H1 (cell line): ENCODE results near the gene NCK1. TPM values are rescaled to one million over a fixed set of nuclear protein-coding genes. Genes with fewer than 3 reads are reported as not detected.

Source experiments
- CTCF ChIA-PET: fragments of 300-600 bp; sonication (Branson Sonifier 250); formaldehyde crosslinking; loops from one replicate; lab custom pipeline; 2021; ENCODE audit not compliant: partially characterized antibody; lab: Charles Lee
- POLR2A ChIA-PET: fragments of 300-600 bp; sonication (Branson Sonifier 250); formaldehyde crosslinking; loops from one replicate; lab custom pipeline; 2021; ENCODE audit warnings: inconsistent platforms; ENCODE audit not compliant: partially characterized antibody; lab: Charles Lee
- DNase-seq, 2 experiments: peaks; one replicate each; pipeline versions ENCODE4 v3.0.0 to v3.0.0-alpha.2; 2010 to 2022; ENCODE audit warnings: low spot score in 2 of 2, low read depth in 1 of 2, mixed read lengths in 1 of 2
- FAIRE-seq: peaks from 2 replicates; lab custom pipeline; 2011; peaks lifted over from hg19 to GRCh38; lab: Jason Lieb, UNC
- H2AFZ ChIP-seq: 2 replicates; pipeline ENCODE4 v1.8.1; 2012; ENCODE audit warnings: low read length, inconsistent platforms
- H2AK5ac ChIP-seq: 2 replicates; pipeline ENCODE4 v1.6.1; 2013; ENCODE audit warnings: low read depth, low read length
- H2BK120ac ChIP-seq: replicated peaks from 2 replicates; pipeline ENCODE3; 2013; ENCODE audit warnings: low read depth, low read length, inconsistent platforms
- H2BK12ac ChIP-seq: 2 replicates; pipeline ENCODE4 v1.6.1; 2013; ENCODE audit warnings: low read depth, low read length
- H2BK15ac ChIP-seq: 2 replicates; pipeline ENCODE4 v1.6.1; 2013; ENCODE audit warnings: low read length
- H2BK20ac ChIP-seq: 2 replicates; pipeline ENCODE4 v1.6.1; 2013; ENCODE audit warnings: low read length
- H2BK5ac ChIP-seq: 2 replicates; pipeline ENCODE4 v1.6.1; 2013; ENCODE audit warnings: low read depth, low read length
- H3K14ac ChIP-seq: 2 replicates; pipeline ENCODE4 v1.6.1; 2013; ENCODE audit warnings: inconsistent platforms; ENCODE audit not compliant: insufficient read length
- H3K18ac ChIP-seq: 2 replicates; pipeline ENCODE4 v1.6.1; 2013; ENCODE audit warnings: low read length; ENCODE audit errors: extremely low read depth
- H3K23ac ChIP-seq: 2 replicates; pipeline ENCODE4 v1.6.1; 2013; ENCODE audit warnings: inconsistent platforms; ENCODE audit not compliant: insufficient read length
- H3K23me2 ChIP-seq: 2 replicates; pipeline ENCODE4 v1.6.1; 2013; ENCODE audit warnings: low read depth, low read length
- H3K27ac ChIP-seq: 2 replicates; pipeline ENCODE4 v1.6.1; 2011; ENCODE audit warnings: low read depth, low read length, inconsistent platforms
- H3K27me3 ChIP-seq, 4 experiments: replicated peaks in 1 of 4; 1 replicate in 1 of 4; 2 replicates in 3 of 4; pipeline versions ENCODE4 v1.6.1 to v1.8.1; 2011 to 2013; ENCODE audit warnings: low read length in 3 of 4, mild to moderate bottlenecking in 3 of 4, inconsistent platforms in 2 of 4, mixed read lengths in 2 of 4, moderate library complexity in 1 of 4; ENCODE audit not compliant: control insufficient read depth in 3 of 4, insufficient read depth in 3 of 4; ENCODE audit errors: extremely low read depth in 1 of 4
- H3K36me3 ChIP-seq, 4 experiments: 2 replicates each; pipeline versions ENCODE4 v1.6.1 to v1.8.1; 2011 to 2013; ENCODE audit warnings: mild to moderate bottlenecking in 4 of 4, low read length in 3 of 4, moderate library complexity in 2 of 4, control low read depth in 1 of 4, inconsistent platforms in 1 of 4; ENCODE audit not compliant: insufficient read depth in 4 of 4, control insufficient read depth in 2 of 4
- H3K4ac ChIP-seq: replicated peaks from 2 replicates; pipeline ENCODE3; 2013; ENCODE audit warnings: low read length, low read depth, mixed read lengths, inconsistent platforms; ENCODE audit not compliant: insufficient read length
- H3K4me1 ChIP-seq, 4 experiments: replicated peaks in 1 of 4; 1 replicate in 1 of 4; 2 replicates in 3 of 4; pipeline versions ENCODE4 v1.6.1 to v1.8.1; 2011 to 2013; ENCODE audit warnings: low read length in 3 of 4, inconsistent platforms in 2 of 4, mixed read lengths in 1 of 4; ENCODE audit not compliant: insufficient read depth in 4 of 4, control insufficient read depth in 3 of 4
- H3K4me2 ChIP-seq, 2 experiments: 2 replicates each; pipeline versions ENCODE4 v1.6.1 to v1.8.1; 2011 to 2013; ENCODE audit warnings: low read depth in 2 of 2, low read length in 2 of 2, control low read depth in 1 of 2, inconsistent platforms in 1 of 2, mild to moderate bottlenecking in 1 of 2; ENCODE audit not compliant: insufficient read depth in 1 of 2
- H3K4me3 ChIP-seq, 4 experiments: fragments of 200-600, 300-600 bp in 1 of 4; sonication (generic), shearing (Covaris generic), sonication (Bioruptor Twin) in 1 of 4; 2 replicates each; pipeline versions ENCODE4 v1.5.1 to v1.8.1; 2011 to 2016; ENCODE audit warnings: low read length in 4 of 4, low read depth in 3 of 4, control low read depth in 2 of 4, inconsistent platforms in 2 of 4, mild to moderate bottlenecking in 2 of 4, mixed read lengths in 1 of 4, moderate library complexity in 1 of 4; ENCODE audit not compliant: insufficient read depth in 2 of 4; ENCODE audit errors: extremely low read depth in 1 of 4
- H3K56ac ChIP-seq: replicated peaks from 2 replicates; pipeline ENCODE3; 2013; ENCODE audit warnings: low read depth, mild to moderate bottlenecking, mixed read lengths, low read length, inconsistent platforms; ENCODE audit not compliant: insufficient read length
- H3K79me1 ChIP-seq: 2 replicates; pipeline ENCODE4 v1.6.1; 2013; ENCODE audit warnings: low read depth, low read length, control low read depth
- H3K79me2 ChIP-seq, 2 experiments: 2 replicates each; pipeline versions ENCODE4 v1.6.1 to v1.8.1; 2012 to 2013; ENCODE audit warnings: low read length in 2 of 2, mild to moderate bottlenecking in 2 of 2, inconsistent platforms in 1 of 2; ENCODE audit not compliant: insufficient read depth in 2 of 2, control insufficient read depth in 1 of 2
- H3K9ac ChIP-seq, 4 experiments: replicated peaks in 1 of 4; 1 replicate in 1 of 4; 2 replicates in 3 of 4; pipeline versions ENCODE4 v1.6.1 to v1.8.1; 2011 to 2013; ENCODE audit warnings: low read depth in 3 of 4, low read length in 3 of 4, control low read depth in 2 of 4, mild to moderate bottlenecking in 2 of 4, moderate library complexity in 2 of 4, inconsistent platforms in 1 of 4; ENCODE audit errors: extremely low read depth in 1 of 4
- H3K9me3 ChIP-seq, 2 experiments: 2 replicates each; pipeline versions ENCODE4 v1.6.1 to v1.8.1; 2012 to 2013; ENCODE audit warnings: mild to moderate bottlenecking in 2 of 2, moderate library complexity in 2 of 2, control low read depth in 1 of 2, inconsistent platforms in 1 of 2, low read depth in 1 of 2, low read length in 1 of 2, mixed read lengths in 1 of 2; ENCODE audit not compliant: insufficient read depth in 2 of 2
- H4K20me1 ChIP-seq, 2 experiments: replicated peaks in 1 of 2; 2 replicates each; pipeline versions ENCODE3 to v1.8.1; 2011 to 2013; ENCODE audit warnings: inconsistent platforms in 2 of 2, low read length in 2 of 2, mild to moderate bottlenecking in 1 of 2; ENCODE audit not compliant: insufficient read depth in 2 of 2, control insufficient read depth in 1 of 2
- H4K5ac ChIP-seq: 2 replicates; pipeline ENCODE4 v1.6.1; 2013; ENCODE audit warnings: low read length, low read depth, mixed read lengths, inconsistent platforms; ENCODE audit not compliant: insufficient read length
- H4K8ac ChIP-seq: 2 replicates; pipeline ENCODE4 v1.8.0; 2013; ENCODE audit warnings: mild to moderate bottlenecking, moderate library complexity, low read length, inconsistent platforms; ENCODE audit not compliant: insufficient read depth; ENCODE audit errors: extremely low read depth
- H4K91ac ChIP-seq: replicated peaks from 2 replicates; pipeline ENCODE3; 2013; ENCODE audit warnings: low read length, mixed read lengths, inconsistent platforms; ENCODE audit not compliant: insufficient read length
- BCL11A ChIP-seq, 2 experiments: IDR thresholded peaks; one replicate each; pipeline ENCODE4 v1.6.1; 2011; ENCODE audit warnings: low read depth in 2 of 2, low read length in 2 of 2, mild to moderate bottlenecking in 2 of 2
- CBX5 ChIP-seq: fragments of 300-800, 300-1000 bp; sonication (generic); IDR thresholded peaks from 2 replicates; pipeline ENCODE4 v1.7.1; 2016; ENCODE audit warnings: antibody characterized with exemption, low read length, low read depth
- CHD2 ChIP-seq: IDR thresholded peaks from 2 replicates; pipeline ENCODE4 v1.6.1; 2012; ENCODE audit warnings: low read length, improper control_type of control experiment
- KDM1A ChIP-seq: fragments of 200-600, 300-600 bp; sonication (generic); IDR thresholded peaks from 2 replicates; pipeline ENCODE4 v1.7.1; 2016; ENCODE audit warnings: mild to moderate bottlenecking, low read length, borderline replicate concordance
- KDM4A ChIP-seq: IDR thresholded peaks from one replicate; pipeline ENCODE4 v1.7.1; 2012; ENCODE audit warnings: low read depth, mild to moderate bottlenecking, moderate library complexity, low read length, inconsistent platforms; ENCODE audit not compliant: severe bottlenecking
- PHF8 ChIP-seq: fragments of 200-600 bp; sonication (generic); conservative IDR thresholded peaks from 2 replicates; pipeline ENCODE4 v1.7.1; 2012; ENCODE audit warnings: low read depth, mild to moderate bottlenecking, inconsistent platforms, low read length, moderate library complexity
- SIX5 ChIP-seq: IDR thresholded peaks from 2 replicates; pipeline ENCODE4 v1.6.1; 2011; ENCODE audit warnings: mild to moderate bottlenecking, low read depth, low read length
- ZNF274 ChIP-seq: IDR thresholded peaks from 2 replicates; pipeline ENCODE4 v1.7.0; 2012; ENCODE audit warnings: low read length, borderline replicate concordance; ENCODE audit errors: extremely low read depth
- WGBS, 2 experiments: shearing (Covaris generic) in 1 of 2; methylation state at CpG; one replicate each; pipeline versions ENCODE4 v1.1.6 to v1.1.7; 2013 to 2015; ENCODE audit warnings: low lambda C conversion rate in 2 of 2, mixed read lengths in 2 of 2, inconsistent platforms in 1 of 2, low coverage in 1 of 2, missing lambda C conversion rate in 1 of 2; ENCODE audit not compliant: insufficient replicate concordance in 2 of 2, insufficient coverage in 1 of 2, insufficient read length in 1 of 2; ENCODE audit errors: extremely low coverage in 1 of 2, missing lambda C conversion rate in 1 of 2; 5-methylcytosine and 5-hydroxymethylcytosine counted together
- polyA plus RNA-seq, 7 experiments: library from polyadenylated mRNA; depleted of rRNA in 3 of 7; stranded (reverse) in 5 of 7; unstranded in 2 of 7; fragments of >200 nt in 5 of 7; fragments of 200-250 nt in 2 of 7; gene quantifications; 1 replicate in 5 of 7; 2 replicates in 1 of 7; 4 replicates in 1 of 7; pipeline versions ENCODE4 v1.2.1 to v1.2.3, GENCODE V29; 2011 to 2013; ENCODE audit warnings: missing spikeins in 2 of 7, mixed read lengths in 2 of 7
- total RNA-seq: library from RNA; stranded (reverse); fragmentation: NEBNext Ultra II Directional; extraction: Animal tissue kit (Norgen Biotek cat#: 25700); gene quantifications from 2 replicates; pipeline ENCODE4 v1.2.1, GENCODE V29; 2021
- TF ChIP-seq, protein P1 (sequence below): IDR thresholded peaks from 2 replicates; pipeline ENCODE4 v1.6.1; 2012; ENCODE audit warnings: inconsistent platforms

NCK1 gene
- total and polyA plus RNA-seq, 2 of the 8 experiments (the other 6 are each of a cell fraction or from before 2014, with no cell fraction given): 10.0 to 28.5 TPM

- no peak overlapping the region for H2BK5ac ChIP-seq
- H3K9ac ChIP-seq: no peak overlapping the region
- H3K79me2 ChIP-seq: no peaks in the 10 kb centered on the region
- H3K9me3 ChIP-seq: no peaks in the 10 kb centered on the region
- no peak overlapping the region for H4K91ac ChIP-seq
- H3K4me1 ChIP-seq: no peaks in the 10 kb centered on the region
- no peak overlapping the region for H4K8ac ChIP-seq
- no peak overlapping the region for H3K4me3 ChIP-seq
- H3K4me2 ChIP-seq: no peak overlapping the region
- H3K27me3 ChIP-seq: no peaks in the 10 kb centered on the region
- H3K27ac ChIP-seq: no peak overlapping the region
- no peak overlapping the region for H2BK15ac ChIP-seq
- no peak for FAIRE-seq
- ChIA-PET POLR2A (no interaction called here), CTCF (interaction anchor here (1.2 to 1.3 kb wide), 2 partner anchors 12 to 18 kb away, joined by 4 read pairs; no protein-coding TSS in a partner anchor)
- H3K36me3 ChIP-seq: no peaks in the 10 kb centered on the region
- no peaks in the 10 kb centered on the region for H3K79me1 ChIP-seq
- WGBS, 2 experiments: 89% methylated on average over 1 of the region's 1 CpG; no CpG with 5 or more reads in 1 of the 2 experiments
- no peak for DNase-seq
- no peak overlapping the region for H3K14ac ChIP-seq
- no peaks in the 10 kb centered on the region for H3K23me2 ChIP-seq
- H2BK20ac ChIP-seq: no peak overlapping the region
- H2BK120ac ChIP-seq: no peak overlapping the region
- H3K23ac ChIP-seq: no peak overlapping the region
- no peak overlapping the region for H3K4ac ChIP-seq
- H2BK12ac ChIP-seq: no peak overlapping the region
- H3K18ac ChIP-seq: no peak overlapping the region
- H2AK5ac ChIP-seq: no peak overlapping the region
- H4K5ac ChIP-seq: no peak overlapping the region
- H2AFZ ChIP-seq: no peak overlapping the region
- H3K56ac ChIP-seq: no peak overlapping the region
- H4K20me1 ChIP-seq: no peaks in the 10 kb centered on the region
- TF ChIP-seq SIX5 (no peak), BCL11A (IDR thresholded peaks at IDR 0.05; ENCODE audit: low read depth in 2 of 2, low read length in 2 of 2) (no peak), ZNF274 (no peak), KDM4A (no peak), CBX5 (no peak), CHD2 (no peak), KDM1A (no peak), PHF8 (no peak)
- TF ChIP-seq, protein P1, sequence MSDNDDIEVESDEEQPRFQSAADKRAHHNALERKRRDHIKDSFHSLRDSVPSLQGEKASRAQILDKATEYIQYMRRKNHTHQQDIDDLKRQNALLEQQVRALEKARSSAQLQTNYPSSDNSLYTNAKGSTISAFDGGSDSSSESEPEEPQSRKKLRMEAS: no peak
These were observed 133.6 kb downstream of the NCK1 start for GRCh38 chr3:136995652-136996051.
